Chondrocyte (in vitro differentiated cells): ENCODE results near the gene LCMT1. TPM values are rescaled to one million over a fixed set of nuclear protein-coding genes. Genes with fewer than 3 reads are reported as not detected.

Experiments used
- DNase-seq: peaks from one replicate; pipeline ENCODE4 v3.0.0; 2021; ENCODE audit warnings: mixed read lengths, low spot score
- H3K27ac Mint-ChIP-seq: one replicate; pipeline ENCODE4 v1.8.0; 2021; ENCODE audit warnings: mild to moderate bottlenecking, moderate library complexity, mixed read lengths; ENCODE audit not compliant: unreplicated experiment
- H3K27me3 Mint-ChIP-seq: 2 replicates; pipeline ENCODE4 v1.8.0; 2021; ENCODE audit warnings: low read depth, mixed read lengths
- H3K36me3 Mint-ChIP-seq: 2 replicates; pipeline ENCODE4 v1.8.0; 2021; ENCODE audit warnings: low read depth, mixed read lengths
- H3K4me1 Mint-ChIP-seq: 2 replicates; pipeline ENCODE4 v1.8.0; 2021; ENCODE audit warnings: low read depth, mild to moderate bottlenecking, mixed read lengths
- H3K4me3 Mint-ChIP-seq: one replicate; pipeline ENCODE4 v1.8.0; 2021; ENCODE audit warnings: mild to moderate bottlenecking, moderate library complexity, mixed read lengths; ENCODE audit not compliant: unreplicated experiment
- H3K9me3 Mint-ChIP-seq: 2 replicates; pipeline ENCODE4 v1.8.0; 2021; ENCODE audit warnings: low read depth, mixed read lengths
- CTCF ChIP-seq: fragments of 200-600 bp; sonication (generic); IDR thresholded peaks from 2 replicates; pipeline ENCODE4 v1.5.0; 2021; ENCODE audit warnings: antibody characterized with exemption, mild to moderate bottlenecking, moderate library complexity
- total RNA-seq: library from RNA; stranded (reverse); gene quantifications from 3 replicates; pipeline ENCODE4 v1.2.1, GENCODE V29; 2021

The LCMT1 gene
- total RNA-seq, 1 donor from 2014 or later: 35.4 TPM

- Mint-ChIP-seq H3K36me3 (no peaks in the 10 kb centered on the region), H3K27me3 (peaks cover 17% of the 10 kb centered on the region), H3K9me3 (no peaks in the 10 kb centered on the region), H3K4me1 (no peaks in the 10 kb centered on the region), H3K4me3 (no peak overlapping the region), H3K27ac (no peak overlapping the region)
- no peak for TF ChIP-seq CTCF
- no peak for DNase-seq
Measured at GRCh38 chr16:25217112-25217511, 105.6 kb downstream of the LCMT1 start.

- TF ChIP-seq CTCF: no peak
- H3K27ac Mint-ChIP-seq: no peak overlapping the region
- H3K4me1 Mint-ChIP-seq: no peaks in the 10 kb centered on the region
- no peaks in the 10 kb centered on the region for H3K36me3 Mint-ChIP-seq
- DNase-seq: no peak
- no peaks in the 10 kb centered on the region for H3K9me3 Mint-ChIP-seq
- H3K4me3 Mint-ChIP-seq: no peak overlapping the region
- H3K27me3 Mint-ChIP-seq: peaks cover 17% of the 10 kb centered on the region
Measured at GRCh38 chr16:25217921-25218320, 106.4 kb downstream of the LCMT1 start.

GRCh38 chr16:25219070-25219737, 107.7 kb downstream of the LCMT1 start:
- Mint-ChIP-seq H3K9me3 (no peaks in the 10 kb centered on the region), H3K27me3 (peaks cover 17% of the 10 kb centered on the region), H3K4me3 (no peak overlapping the region), H3K4me1 (no peaks in the 10 kb centered on the region), H3K36me3 (no peaks in the 10 kb centered on the region), H3K27ac (no peak overlapping the region)
- TF ChIP-seq CTCF: no peak
- DNase-seq: no peak

GRCh38 chr16:25222959-25223358, 111.4 kb downstream of the LCMT1 start:
- DNase-seq: no peak
- H3K36me3 Mint-ChIP-seq: no peaks in the 10 kb centered on the region
- no peak overlapping the region for H3K4me3 Mint-ChIP-seq
- no peak for TF ChIP-seq CTCF
- no peaks in the 10 kb centered on the region for H3K9me3 Mint-ChIP-seq
- no peak overlapping the region for H3K27ac Mint-ChIP-seq
- peaks cover 5% of the 10 kb centered on the region for H3K27me3 Mint-ChIP-seq
- H3K4me1 Mint-ChIP-seq: no peaks in the 10 kb centered on the region

GRCh38 chr16:25223964-25224363, 112.4 kb downstream of the LCMT1 start:
- Mint-ChIP-seq H3K27ac (no peak overlapping the region), H3K9me3 (no peaks in the 10 kb centered on the region), H3K4me3 (no peak overlapping the region), H3K27me3 (no peaks in the 10 kb centered on the region), H3K36me3 (no peaks in the 10 kb centered on the region), H3K4me1 (no peaks in the 10 kb centered on the region)
- TF ChIP-seq CTCF: no peak
- DNase-seq: no peak
